ENCODE data around the gene LEO1.

LEO1 gene

GRCh38 chr15:51971375-51972133, at the start of gene LEO1:
TSS of gene LEO1 (minus strand) at chr15:51971778. CDS start at chr15:51971745, 33 bp downstream.
- DNase-seq (ENCODE audit: low read depth): peak; percentile 57

- no peak for DNase-seq (ENCODE audit: low read depth)
These were observed 49.6 kb upstream of the LEO1 start for GRCh38 chr15:52021128-52021671.

- DNase-seq (ENCODE audit: low read depth): no peak
These were observed 48.9 kb upstream of the LEO1 start for GRCh38 chr15:52020221-52021085.

- DNase-seq (ENCODE audit: low read depth): peak; percentile 36
These were observed 48.0 kb upstream of the LEO1 start for GRCh38 chr15:52019394-52020220.

GRCh38 chr15:52018693-52019393, 47.3 kb upstream of the LEO1 start, which contains the start of gene MAPK6:
TSS of gene MAPK6 (plus strand) at chr15:52019219. CDS start at chr15:52046461, 27,242 bp downstream.
- DNase-seq (ENCODE audit: low read depth): peak; percentile 92

- DNase-seq (ENCODE audit: low read depth): no peak
These were observed 46.7 kb upstream of the LEO1 start for GRCh38 chr15:52018244-52018643.

GRCh38 chr15:52016316-52016715, 44.7 kb upstream of the LEO1 start:
- DNase-seq (ENCODE audit: low read depth): no peak

- DNase-seq (ENCODE audit: low read depth): no peak
These were observed 43.0 kb upstream of the LEO1 start for GRCh38 chr15:52014616-52015015.

- no peak for DNase-seq (ENCODE audit: low read depth)
These were observed 41.7 kb upstream of the LEO1 start for GRCh38 chr15:52013151-52013791.

GRCh38 chr15:52012210-52012609, 40.6 kb upstream of the LEO1 start:
- DNase-seq (ENCODE audit: low read depth): no peak

- DNase-seq (ENCODE audit: low read depth): no peak
These were observed 40.1 kb upstream of the LEO1 start for GRCh38 chr15:52011711-52012144.

GRCh38 chr15:52010633-52011595, 39.3 kb upstream of the LEO1 start:
- no peak for DNase-seq (ENCODE audit: low read depth)

- DNase-seq (ENCODE audit: low read depth): no peak
These were observed 37.3 kb upstream of the LEO1 start for GRCh38 chr15:52008698-52009434.

- no peak for DNase-seq (ENCODE audit: low read depth)
These were observed 36.8 kb upstream of the LEO1 start for GRCh38 chr15:52008359-52008697.

- no peak for DNase-seq (ENCODE audit: low read depth)
These were observed 35.2 kb upstream of the LEO1 start for GRCh38 chr15:52006702-52007340.

GRCh38 chr15:52005748-52006701, 34.4 kb upstream of the LEO1 start:
- no peak for DNase-seq (ENCODE audit: low read depth)

GRCh38 chr15:52004806-52005205, 33.2 kb upstream of the LEO1 start:
- DNase-seq (ENCODE audit: low read depth): no peak

Data from stimulated activated CD8-positive, alpha-beta memory T cell treated with anti-CD3 and anti-CD28 coated beads, Interleukin-15, amount 100 ng/mL, for 24 hours (primary cell).